ENCODE data around the gene ATG16L1. TPM values are rescaled to one million over a fixed set of nuclear protein-coding genes. Genes with fewer than 3 reads are reported as not detected.

The ATG16L1 gene
- total and polyA plus RNA-seq, 7 donors, result 14.3 to 46.3 (median 23.5) TPM

GRCh38 chr2:233325256-233325655 is 73.8 kb downstream of the ATG16L1 start:
- H3K9me3 ChIP-seq, result no peaks in the 10 kb centered on the region
- intact Hi-C loops (cut with DNase I), result no loop called here
- H3K4me3 ChIP-seq, result no peak overlapping the region
- DNase-seq (no peak), ATAC-seq (no peak)
- H3K4me1 ChIP-seq, result no peaks in the 10 kb centered on the region
- no peaks in the 10 kb centered on the region for H3K27me3 ChIP-seq (ENCODE audit: insufficient read depth in 3 of 3, low read length in 2 of 3)
- no peaks in the 10 kb centered on the region for H3K36me3 ChIP-seq (ENCODE audit: insufficient read depth in 1 of 2, low read depth in 1 of 2)
- TF ChIP-seq, protein P1, sequence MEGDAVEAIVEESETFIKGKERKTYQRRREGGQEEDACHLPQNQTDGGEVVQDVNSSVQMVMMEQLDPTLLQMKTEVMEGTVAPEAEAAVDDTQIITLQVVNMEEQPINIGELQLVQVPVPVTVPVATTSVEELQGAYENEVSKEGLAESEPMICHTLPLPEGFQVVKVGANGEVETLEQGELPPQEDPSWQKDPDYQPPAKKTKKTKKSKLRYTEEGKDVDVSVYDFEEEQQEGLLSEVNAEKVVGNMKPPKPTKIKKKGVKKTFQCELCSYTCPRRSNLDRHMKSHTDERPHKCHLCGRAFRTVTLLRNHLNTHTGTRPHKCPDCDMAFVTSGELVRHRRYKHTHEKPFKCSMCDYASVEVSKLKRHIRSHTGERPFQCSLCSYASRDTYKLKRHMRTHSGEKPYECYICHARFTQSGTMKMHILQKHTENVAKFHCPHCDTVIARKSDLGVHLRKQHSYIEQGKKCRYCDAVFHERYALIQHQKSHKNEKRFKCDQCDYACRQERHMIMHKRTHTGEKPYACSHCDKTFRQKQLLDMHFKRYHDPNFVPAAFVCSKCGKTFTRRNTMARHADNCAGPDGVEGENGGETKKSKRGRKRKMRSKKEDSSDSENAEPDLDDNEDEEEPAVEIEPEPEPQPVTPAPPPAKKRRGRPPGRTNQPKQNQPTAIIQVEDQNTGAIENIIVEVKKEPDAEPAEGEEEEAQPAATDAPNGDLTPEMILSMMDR (IDR thresholded peaks at IDR 0.05), result no peak
- H3K27ac ChIP-seq, result no peak overlapping the region
- 73 to 79% (median 75%) methylated on average over 4 of the region's 4 CpGs for WGBS, 3 donors

GRCh38 chr2:233325814-233326213 is 74.3 kb downstream of the ATG16L1 start:
- ATAC-seq, result no peak
- H3K27me3 ChIP-seq (ENCODE audit: insufficient read depth in 3 of 3, low read length in 2 of 3), result no peaks in the 10 kb centered on the region
- intact Hi-C loops (cut with DNase I), result no loop called here
- no peaks in the 10 kb centered on the region for H3K9me3 ChIP-seq
- no peak overlapping the region for H3K27ac ChIP-seq
- H3K4me3 ChIP-seq, result no peak overlapping the region
- no peak for DNase-seq
- WGBS, 3 donors, result 67 to 72% (median 68%) methylated on average over 10 of the region's 10 CpGs
- TF ChIP-seq, protein P1 (IDR thresholded peaks at IDR 0.05), result no peak
- no peaks in the 10 kb centered on the region for H3K36me3 ChIP-seq (ENCODE audit: insufficient read depth in 1 of 2, low read depth in 1 of 2)
- no peaks in the 10 kb centered on the region for H3K4me1 ChIP-seq

DNA sequence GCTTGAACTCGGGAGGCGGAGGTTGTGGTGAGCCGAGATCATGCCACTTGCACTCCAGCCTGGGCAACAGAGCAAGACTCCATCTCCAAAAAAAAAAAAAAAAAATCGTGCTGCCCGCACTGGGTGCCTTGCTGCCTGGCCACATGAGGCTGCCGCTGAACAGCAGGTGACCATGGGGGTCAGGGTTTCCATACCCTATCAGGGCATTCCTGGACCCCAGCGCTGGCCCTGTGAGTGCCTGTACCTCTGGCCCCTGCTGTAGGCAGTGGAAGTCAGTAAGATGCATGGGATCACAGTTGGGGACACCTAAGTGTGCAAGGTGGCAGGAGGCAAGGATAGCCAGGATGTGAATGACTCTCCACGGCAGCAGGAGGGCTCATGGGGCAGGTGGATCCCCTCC is 75.0 kb downstream of the ATG16L1 start:
- 80 to 89% (median 89%) methylated on average over 6 to 8 of the region's 8 CpGs for WGBS, 3 donors
- ATAC-seq, result no peak
- no peak for DNase-seq
- no peak overlapping the region for H3K27ac ChIP-seq
- no peaks in the 10 kb centered on the region for H3K4me1 ChIP-seq
- H3K4me3 ChIP-seq, result no peak overlapping the region
- TF ChIP-seq, protein P1 (IDR thresholded peaks at IDR 0.05), result no peak
- H3K36me3 ChIP-seq (ENCODE audit: insufficient read depth in 1 of 2, low read depth in 1 of 2), result no peaks in the 10 kb centered on the region
- no peaks in the 10 kb centered on the region for H3K27me3 ChIP-seq (ENCODE audit: insufficient read depth in 3 of 3, low read length in 2 of 3)
- intact Hi-C loops (cut with DNase I), result no loop called here
- H3K9me3 ChIP-seq, result no peaks in the 10 kb centered on the region

- H3K27ac ChIP-seq, result no peak overlapping the region
- 69 to 77% (median 74%) methylated on average over 4 of the region's 4 CpGs for WGBS, 3 donors
- H3K27me3 ChIP-seq (ENCODE audit: insufficient read depth in 3 of 3, low read length in 2 of 3), result no peaks in the 10 kb centered on the region
- H3K36me3 ChIP-seq (ENCODE audit: insufficient read depth in 1 of 2, low read depth in 1 of 2), result no peaks in the 10 kb centered on the region
- no peaks in the 10 kb centered on the region for H3K9me3 ChIP-seq
- H3K4me1 ChIP-seq, result no peaks in the 10 kb centered on the region
- ATAC-seq (no peak), DNase-seq (no peak)
- TF ChIP-seq, protein P1 (IDR thresholded peaks at IDR 0.05), result no peak
- no peak overlapping the region for H3K4me3 ChIP-seq
- intact Hi-C loops (cut with DNase I), result no loop called here
Measured at GRCh38 chr2:233328922-233329321, 77.4 kb downstream of the ATG16L1 start.

DNA sequence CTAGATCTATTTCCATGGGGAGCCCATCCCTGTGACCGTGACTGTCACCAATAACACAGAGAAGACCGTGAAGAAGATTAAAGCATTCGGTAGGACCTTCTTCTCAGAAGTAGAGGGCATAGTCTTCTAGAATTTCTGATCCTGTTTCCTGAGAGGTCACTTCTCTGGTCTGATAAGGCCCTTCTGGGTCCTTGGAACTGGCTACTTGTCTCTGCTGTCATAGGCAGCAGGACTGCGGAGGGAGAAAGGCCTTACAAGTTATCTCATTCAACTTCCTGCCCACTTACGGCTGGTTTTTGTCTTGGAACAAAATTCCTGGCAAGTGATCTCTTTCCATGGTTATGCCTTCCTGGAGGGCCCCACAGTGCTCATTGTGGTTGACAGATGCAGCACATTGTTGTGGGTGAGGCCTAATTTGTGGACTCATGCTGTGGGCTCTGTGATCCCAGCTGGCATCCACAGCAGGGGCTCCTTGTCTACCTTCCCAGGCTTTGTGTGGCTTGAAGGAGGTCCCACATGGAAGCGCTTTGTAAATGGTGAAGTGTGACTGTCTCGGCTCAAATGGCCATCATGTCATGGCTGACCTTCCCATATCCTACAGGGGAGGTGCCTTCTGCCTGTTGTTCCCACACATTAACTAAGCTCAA is 78.1 kb downstream of the ATG16L1 start:
- H3K36me3 ChIP-seq (ENCODE audit: insufficient read depth in 1 of 2, low read depth in 1 of 2), result no peaks in the 10 kb centered on the region
- H3K4me1 ChIP-seq, result no peaks in the 10 kb centered on the region
- DNase-seq, result no peak
- intact Hi-C loops (cut with DNase I), result no loop called here
- no peaks in the 10 kb centered on the region for H3K9me3 ChIP-seq
- H3K27me3 ChIP-seq (ENCODE audit: insufficient read depth in 3 of 3, low read length in 2 of 3), result no peaks in the 10 kb centered on the region
- no peak overlapping the region for H3K27ac ChIP-seq
- no peak overlapping the region for H3K4me3 ChIP-seq
- TF ChIP-seq, protein P1 (IDR thresholded peaks at IDR 0.05), result no peak
- WGBS, 3 donors, result 75 to 77% (median 77%) methylated on average over 7 of the region's 7 CpGs
- ATAC-seq, result no peak
